ENCODE measurements around the gene ADAMTS4. TPM values are rescaled to one million over a fixed set of nuclear protein-coding genes. Genes with fewer than 3 reads are reported as not detected.

The ADAMTS4 gene
- total and polyA plus RNA-seq, 2 donors (not counting 3 experiments of a cell fraction or from before 2014, with no cell fraction given), result 2.5 to 13.6 TPM

Small RNA genes within 50 kb of the gene (microRNA-seq; reads per million reads assigned to microRNA genes)
- not detected for gene MIR5187 (ENCODE audit: borderline number of aligned reads, borderline replicate concordance)

Small RNA genes within 50 kb of the gene (small RNA-seq; reads per million reads assigned to genes)
- not detected for gene RF01225 (ENCODE audit: insufficient read depth, insufficient read length, low read depth, low replicate concordance)

Other genes starting within 250 kb of the ADAMTS4 start
- not detected in 2 replicates for gene ITLN2, start 244.2 kb downstream of the ADAMTS4 start, total RNA-seq
- gene ITLN2, start 244.2 kb downstream of the ADAMTS4 start, polyA plus RNA-seq, result 0.32 and 0.46 TPM in 2 replicates
- 86.3 and 97.0 TPM in 2 replicates for gene F11R, start 177.9 kb downstream of the ADAMTS4 start, total RNA-seq
- 124 and 137 TPM in 2 replicates for gene F11R, start 177.9 kb downstream of the ADAMTS4 start, polyA plus RNA-seq
- gene TSTD1, start 160.1 kb downstream of the ADAMTS4 start, total RNA-seq, result 8.9 and 12.5 TPM in 2 replicates
- gene TSTD1, start 160.1 kb downstream of the ADAMTS4 start, polyA plus RNA-seq, result 39.1 and 51.6 TPM in 2 replicates
- gene USF1, start 153.1 kb downstream of the ADAMTS4 start, total RNA-seq, result 56.7 and 57.9 TPM in 2 replicates
- gene USF1, start 153.1 kb downstream of the ADAMTS4 start, polyA plus RNA-seq, result 53.4 and 66.0 TPM in 2 replicates
- not detected in 2 replicates for gene ARHGAP30, start 129.2 kb downstream of the ADAMTS4 start, total RNA-seq
- not detected in 2 replicates for gene ARHGAP30, start 129.2 kb downstream of the ADAMTS4 start, polyA plus RNA-seq
- gene NECTIN4, start 109.5 kb downstream of the ADAMTS4 start, total RNA-seq, result 0.37 and 0.58 TPM in 2 replicates
- 0.15 and 0.29 TPM in 2 replicates for gene NECTIN4, start 109.5 kb downstream of the ADAMTS4 start, polyA plus RNA-seq
- 1.1 and 1.4 TPM in 2 replicates for gene KLHDC9, start 100.7 kb downstream of the ADAMTS4 start, total RNA-seq
- gene KLHDC9, start 100.7 kb downstream of the ADAMTS4 start, polyA plus RNA-seq, result 2.6 and 3.2 TPM in 2 replicates
- 99.5 and 104 TPM in 2 replicates for gene PFDN2, start 81.0 kb downstream of the ADAMTS4 start, total RNA-seq
- gene PFDN2, start 81.0 kb downstream of the ADAMTS4 start, polyA plus RNA-seq, result 86.8 and 157 TPM in 2 replicates
- gene NIT1, start 80.9 kb downstream of the ADAMTS4 start, total RNA-seq, result 20.3 and 20.9 TPM in 2 replicates
- gene NIT1, start 80.9 kb downstream of the ADAMTS4 start, polyA plus RNA-seq, result 26.5 and 28.2 TPM in 2 replicates
- 50.2 and 54.9 TPM in 2 replicates for gene DEDD, start 66.4 kb downstream of the ADAMTS4 start, total RNA-seq
- 78.3 and 81.8 TPM in 2 replicates for gene DEDD, start 66.4 kb downstream of the ADAMTS4 start, polyA plus RNA-seq
- gene UFC1, start 45.1 kb downstream of the ADAMTS4 start, total RNA-seq, result 102 and 110 TPM in 2 replicates
- 115 and 149 TPM in 2 replicates for gene UFC1, start 45.1 kb downstream of the ADAMTS4 start, polyA plus RNA-seq
- 18.7 and 19.7 TPM in 2 replicates for gene USP21, start 39.6 kb downstream of the ADAMTS4 start, total RNA-seq
- 29.2 and 34.9 TPM in 2 replicates for gene USP21, start 39.6 kb downstream of the ADAMTS4 start, polyA plus RNA-seq
- 28.5 and 28.9 TPM in 2 replicates for gene PPOX, start 32.6 kb downstream of the ADAMTS4 start, total RNA-seq
- gene PPOX, start 32.6 kb downstream of the ADAMTS4 start, polyA plus RNA-seq, result 26.4 and 31.3 TPM in 2 replicates
- 39.5 and 39.8 TPM in 2 replicates for gene B4GALT3, start 21.5 kb downstream of the ADAMTS4 start, total RNA-seq
- gene B4GALT3, start 21.5 kb downstream of the ADAMTS4 start, polyA plus RNA-seq, result 55.5 and 60.4 TPM in 2 replicates
- 95.1 and 99.7 TPM in 2 replicates for gene NDUFS2, start 3.3 kb upstream of the ADAMTS4 start, total RNA-seq
- gene NDUFS2, start 3.3 kb upstream of the ADAMTS4 start, polyA plus RNA-seq, result 101 and 130 TPM in 2 replicates
- 1.6 and 2.2 TPM in 2 replicates for gene FCER1G, start 16.2 kb upstream of the ADAMTS4 start, total RNA-seq
- gene FCER1G, start 16.2 kb upstream of the ADAMTS4 start, polyA plus RNA-seq, result 1.1 and 1.3 TPM in 2 replicates
- not detected in 2 replicates for gene APOA2, start 24.6 kb upstream of the ADAMTS4 start, total RNA-seq
- gene APOA2, start 24.6 kb upstream of the ADAMTS4 start, polyA plus RNA-seq, result not detected in 2 replicates
- 18.7 TPM in 2 replicates for gene TOMM40L, start 27.0 kb upstream of the ADAMTS4 start, total RNA-seq
- gene TOMM40L, start 27.0 kb upstream of the ADAMTS4 start, polyA plus RNA-seq, result 18.6 and 19.6 TPM in 2 replicates
- not detected in 2 replicates for gene NR1I3, start 39.1 kb upstream of the ADAMTS4 start, total RNA-seq
- gene NR1I3, start 39.1 kb upstream of the ADAMTS4 start, polyA plus RNA-seq, result not detected in 2 replicates
- not detected in 2 replicates for gene PCP4L1, start 59.7 kb upstream of the ADAMTS4 start, total RNA-seq
- gene PCP4L1, start 59.7 kb upstream of the ADAMTS4 start, polyA plus RNA-seq, result not detected in 2 replicates
- gene MPZ, start 110.9 kb upstream of the ADAMTS4 start, total RNA-seq, result 1.3 and 2.0 TPM in 2 replicates
- 6.1 and 7.0 TPM in 2 replicates for gene MPZ, start 110.9 kb upstream of the ADAMTS4 start, polyA plus RNA-seq
- 136 and 148 TPM in 2 replicates for gene SDHC, start 115.3 kb upstream of the ADAMTS4 start, total RNA-seq
- 219 and 279 TPM in 2 replicates for gene SDHC, start 115.3 kb upstream of the ADAMTS4 start, polyA plus RNA-seq
- not detected in 2 replicates for gene CFAP126, start 168.8 kb upstream of the ADAMTS4 start, total RNA-seq
- not detected in 2 replicates for gene CFAP126, start 168.8 kb upstream of the ADAMTS4 start, polyA plus RNA-seq

Measured in endothelial cell of umbilical vein (primary cell).